NCI-H524 treated with DMSO at 0.1 percent for 48 hours (cell line): ENCODE results near the gene MAPK10.

ENCODE experiments used
- DNase-seq: peaks from one replicate; lab custom pipeline; 2025; lab: John Stamatoyannopoulos, UW

MAPK10 gene

DNA sequence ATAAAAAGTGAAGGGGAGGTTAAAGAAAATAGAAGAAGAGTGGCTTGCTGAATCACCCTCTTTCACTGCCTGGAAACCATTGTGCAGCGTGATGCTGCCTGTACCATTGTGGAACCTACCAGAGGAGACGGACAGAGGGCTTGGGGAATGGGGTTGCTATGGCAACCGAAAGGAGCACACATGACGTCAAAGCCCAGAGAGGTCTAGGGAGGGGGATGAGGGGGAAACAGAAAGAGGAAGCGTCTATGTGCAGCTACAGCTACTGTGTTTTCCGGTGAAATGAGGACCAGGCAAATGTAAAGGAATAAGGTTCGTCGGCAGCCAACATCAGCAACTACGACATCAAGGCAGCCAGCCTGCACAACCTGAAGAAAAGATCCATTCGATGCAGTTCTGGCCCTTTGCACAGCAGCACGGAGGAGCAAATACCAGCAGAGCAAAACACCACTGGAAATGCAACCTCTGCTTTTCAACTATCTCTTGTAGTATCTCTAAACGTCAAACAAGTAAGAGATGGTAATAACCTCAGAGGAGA is at the start of gene MAPK10:
MAPK10 (minus strand) TSS at position 110 of the 535 bp plus-strand sequence.
- peak; percentile 58 for DNase-seq

DNA sequence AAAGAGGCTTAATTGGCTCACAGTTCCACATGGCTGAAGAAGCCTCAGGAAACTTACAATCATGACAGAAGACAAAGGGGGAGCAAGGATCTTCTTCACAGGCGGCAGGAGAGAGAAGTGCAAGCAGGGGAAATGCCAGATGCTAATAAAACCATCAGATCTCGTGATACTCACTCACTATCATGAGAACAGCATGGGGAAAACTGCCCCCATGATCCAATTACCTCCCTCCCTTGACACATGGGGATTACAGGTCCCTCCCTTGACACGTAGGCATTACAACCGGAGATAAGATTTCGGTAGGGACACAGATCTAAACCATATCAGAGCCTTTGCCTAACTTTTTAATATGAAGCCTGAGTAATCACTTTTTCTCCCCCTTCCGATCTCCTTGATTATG is 43.7 kb upstream of the MAPK10 start:
- DNase-seq: peak; percentile 8

DNA sequence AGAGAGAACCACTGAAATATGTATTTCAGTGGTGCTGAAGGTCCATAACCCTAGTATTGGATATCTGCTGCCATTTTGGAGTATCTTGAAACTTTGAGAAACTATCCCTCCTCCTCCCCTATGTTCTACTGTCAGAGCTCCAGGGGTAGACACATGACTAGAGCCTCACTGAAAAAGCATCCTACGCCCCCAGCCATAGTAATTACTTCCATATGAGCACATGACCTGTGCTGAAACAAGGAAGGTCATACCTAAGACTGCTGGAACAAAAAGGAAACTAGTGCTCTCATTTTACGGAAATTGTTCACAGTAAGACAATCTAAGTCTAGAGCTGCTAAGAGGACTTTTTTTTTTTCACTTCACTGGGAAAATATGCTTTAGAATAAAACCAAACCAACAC is 42.0 kb upstream of the MAPK10 start:
- DNase-seq: no peak

DNA sequence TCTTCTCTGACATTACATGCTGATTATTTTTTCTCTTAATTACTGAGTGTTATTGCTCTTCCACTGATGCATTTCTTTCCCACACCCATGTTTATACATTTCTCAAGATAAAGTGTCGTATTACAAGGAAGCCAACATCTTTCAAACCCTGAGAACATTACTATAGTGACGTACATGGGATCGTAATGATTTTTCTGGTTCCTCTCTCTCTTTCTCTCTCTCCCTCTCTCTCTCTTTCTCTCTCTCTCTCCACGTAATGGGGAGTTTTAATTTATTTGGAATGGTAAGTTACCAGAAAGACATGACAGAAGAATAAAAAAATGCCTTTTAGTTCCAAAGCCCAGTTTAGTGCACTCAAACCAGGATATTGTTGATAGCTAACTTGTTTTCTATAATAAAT is 40.4 kb upstream of the MAPK10 start:
- DNase-seq: no peak

DNA sequence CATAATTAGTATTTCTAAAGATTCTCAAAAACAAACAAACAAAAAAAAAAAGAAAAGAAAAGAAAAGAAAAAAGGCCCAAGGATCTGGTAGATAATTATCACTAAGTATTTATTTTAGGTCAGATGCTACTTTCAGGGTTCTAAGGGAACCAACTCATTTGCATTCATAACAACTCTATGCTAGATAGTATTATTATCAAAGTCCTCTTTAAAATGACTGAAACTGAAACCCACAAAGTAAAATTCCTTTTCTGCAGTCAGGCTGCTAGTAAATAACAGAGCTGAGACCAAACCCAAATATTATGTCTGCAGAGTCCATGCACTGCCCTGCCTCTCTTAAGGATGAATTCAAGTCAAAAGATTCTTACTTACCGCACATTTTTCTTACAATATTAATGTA is 38.3 kb upstream of the MAPK10 start:
- DNase-seq: no peak

DNA sequence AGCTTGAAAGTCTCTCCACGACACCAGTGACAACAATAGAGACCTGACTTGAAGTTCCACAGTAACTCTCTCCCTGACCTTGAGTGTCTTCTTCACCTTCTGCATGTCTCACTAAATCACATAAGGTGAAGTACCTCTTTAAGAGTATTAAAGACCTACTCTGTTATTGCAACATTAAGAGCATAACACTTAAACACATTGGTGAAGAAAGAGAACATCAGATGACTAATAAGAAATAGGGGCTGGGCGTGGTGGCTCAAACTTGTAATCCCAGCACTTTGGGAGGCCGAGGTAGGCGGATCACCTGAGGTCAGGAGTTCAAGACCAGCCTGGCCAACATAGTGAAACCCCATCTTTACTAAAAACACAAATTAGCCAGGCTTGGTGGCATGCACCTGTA is 33.9 kb upstream of the MAPK10 start:
- peak; percentile 13 for DNase-seq

DNA sequence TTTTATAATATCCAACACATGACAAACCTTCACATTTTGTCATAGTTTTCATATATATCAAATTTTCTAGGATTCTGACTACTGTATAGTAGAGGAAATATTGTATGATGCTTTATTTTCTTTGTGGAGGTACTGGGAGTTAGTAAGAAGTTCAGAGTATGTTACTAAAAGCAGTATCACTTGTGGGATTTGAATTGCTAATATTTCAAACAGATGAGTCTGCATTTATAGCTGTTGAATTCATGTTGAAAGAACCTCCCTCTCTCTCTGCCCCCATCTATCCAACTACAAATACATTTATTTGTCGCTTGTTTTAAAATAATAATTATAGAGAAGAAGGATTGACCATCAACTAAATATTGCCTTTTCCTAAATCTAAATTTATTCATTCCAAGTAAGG is 29.8 kb upstream of the MAPK10 start:
- DNase-seq: no peak

DNA sequence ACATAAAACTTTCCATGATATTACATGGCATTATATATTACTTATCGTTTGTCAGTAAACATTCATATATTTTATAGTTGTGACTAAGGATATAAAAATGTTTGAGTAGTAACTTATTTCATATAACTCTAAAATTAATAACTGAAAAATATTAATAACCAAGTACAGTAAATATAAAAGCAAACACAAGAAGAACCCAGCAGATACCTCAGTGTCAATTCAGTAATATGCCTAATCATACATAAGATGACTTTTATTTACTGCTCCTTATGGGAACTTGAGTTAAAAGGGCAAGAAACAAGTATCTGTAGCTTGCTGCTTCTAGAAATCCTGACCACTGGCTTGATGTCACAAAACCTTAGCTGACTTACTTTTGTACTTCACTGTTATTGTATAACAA is 28.4 kb upstream of the MAPK10 start:
- DNase-seq: no peak

DNA sequence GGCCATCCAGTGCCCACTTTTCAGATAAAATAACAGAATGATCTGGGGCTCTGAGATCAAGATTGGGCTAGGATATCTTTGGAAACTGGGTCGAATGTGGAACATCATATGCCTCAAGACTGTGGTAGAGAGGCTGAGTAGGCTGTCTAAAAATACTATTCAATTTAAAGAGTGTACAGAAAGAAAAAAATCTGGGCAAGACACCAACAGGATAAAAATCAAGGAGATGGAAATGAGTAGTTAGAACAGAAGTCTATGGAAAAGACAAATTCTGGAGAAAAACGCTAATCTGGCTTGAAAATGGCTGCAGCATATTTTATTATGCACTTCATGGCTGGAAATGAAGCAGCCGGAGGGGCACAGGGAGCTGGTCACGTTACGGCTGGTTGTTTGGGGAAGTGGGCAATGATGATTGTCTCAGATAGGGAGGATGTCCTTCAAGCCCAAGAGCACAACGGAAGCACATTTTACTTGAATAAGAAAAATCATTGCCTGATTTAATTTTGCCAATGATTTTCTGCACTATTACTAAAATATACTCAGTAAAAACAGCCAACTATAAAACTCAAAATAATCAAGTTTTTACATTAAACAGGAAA is 27.1 kb upstream of the MAPK10 start:
- DNase-seq: no peak

DNA sequence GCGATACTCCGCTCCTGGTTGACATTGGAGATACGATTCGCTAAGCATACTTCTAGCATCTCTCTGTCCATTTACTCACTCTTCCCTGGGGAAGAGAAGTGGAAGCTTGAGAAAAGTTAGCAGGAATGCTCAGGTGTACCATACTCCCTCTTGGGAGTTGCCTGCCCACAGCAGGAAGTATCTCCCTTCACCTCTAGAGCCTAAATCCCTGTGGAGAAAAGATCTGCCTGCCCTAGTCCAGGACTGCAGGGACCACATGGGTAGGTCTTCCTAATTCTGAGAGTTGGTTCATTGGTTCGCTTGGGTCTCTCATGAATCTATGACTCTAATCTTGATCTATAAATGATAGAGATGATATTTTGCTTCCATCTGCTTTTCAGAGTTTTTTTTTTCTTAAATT is 26.3 kb upstream of the MAPK10 start:
- no peak for DNase-seq

DNA sequence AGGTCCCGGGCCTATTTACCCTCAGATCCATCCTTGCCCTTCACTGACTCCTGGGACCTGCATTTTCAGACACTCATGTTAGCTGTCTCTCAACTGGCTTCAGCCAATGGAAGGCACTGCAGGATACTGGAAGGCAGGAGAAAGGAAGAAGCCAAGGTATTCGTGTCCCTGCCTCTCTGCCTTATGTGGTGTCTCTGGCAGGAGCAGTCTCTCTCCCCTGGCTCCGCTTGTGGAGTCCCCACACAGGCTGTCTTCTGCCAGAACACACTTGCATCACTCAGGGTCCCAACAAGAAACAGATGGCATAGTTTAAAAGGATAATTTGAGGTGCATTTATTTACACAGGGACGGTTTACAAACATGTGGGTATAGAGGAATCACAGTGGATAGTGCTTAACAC is 21.6 kb upstream of the MAPK10 start:
- no peak for DNase-seq

DNA sequence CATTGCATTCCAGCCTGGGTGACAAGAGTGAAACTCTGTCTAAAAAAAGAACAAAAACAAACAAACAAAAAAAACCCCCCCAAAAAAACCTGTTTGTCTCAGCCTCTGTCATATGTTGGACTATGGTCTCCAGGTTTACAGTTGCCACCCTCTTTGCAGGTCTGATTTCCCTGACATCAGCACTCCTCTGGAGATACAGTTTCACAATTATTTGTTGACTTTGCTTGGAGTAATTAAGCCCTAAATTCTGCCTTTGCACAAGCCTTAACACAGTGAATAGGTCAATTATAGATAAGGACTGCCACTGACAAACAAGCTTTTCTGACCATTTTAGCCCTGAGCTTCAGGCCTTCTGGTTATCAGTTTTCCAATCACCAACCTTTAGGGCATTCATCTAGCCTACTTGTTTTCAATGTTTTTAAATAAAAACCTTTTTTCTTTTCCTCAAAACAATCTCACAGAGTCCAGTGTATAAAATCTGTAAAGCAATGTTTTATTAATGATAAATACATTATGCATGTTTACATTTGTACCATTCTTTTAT is 20.4 kb upstream of the MAPK10 start:
- no peak for DNase-seq

DNA sequence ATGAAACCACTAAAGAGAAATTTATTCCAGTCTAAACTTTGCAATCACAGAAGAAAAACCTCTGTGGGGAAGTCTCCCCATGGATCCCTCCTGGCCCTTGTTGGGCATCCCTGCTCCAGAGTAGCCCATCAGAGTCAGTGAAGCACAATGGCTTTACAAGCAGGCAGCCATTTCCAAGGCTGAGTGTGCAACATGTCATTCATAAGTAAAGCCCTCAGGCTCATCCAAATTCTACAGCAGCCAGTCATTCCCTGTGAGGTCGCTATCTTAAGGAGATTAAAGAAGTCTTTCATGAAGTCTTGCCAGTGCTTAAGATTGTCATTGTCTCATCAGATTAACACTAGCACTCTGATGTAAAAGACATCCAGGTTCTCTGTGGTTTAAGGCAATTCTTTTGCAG is 17.0 kb upstream of the MAPK10 start:
- DNase-seq: no peak

DNA sequence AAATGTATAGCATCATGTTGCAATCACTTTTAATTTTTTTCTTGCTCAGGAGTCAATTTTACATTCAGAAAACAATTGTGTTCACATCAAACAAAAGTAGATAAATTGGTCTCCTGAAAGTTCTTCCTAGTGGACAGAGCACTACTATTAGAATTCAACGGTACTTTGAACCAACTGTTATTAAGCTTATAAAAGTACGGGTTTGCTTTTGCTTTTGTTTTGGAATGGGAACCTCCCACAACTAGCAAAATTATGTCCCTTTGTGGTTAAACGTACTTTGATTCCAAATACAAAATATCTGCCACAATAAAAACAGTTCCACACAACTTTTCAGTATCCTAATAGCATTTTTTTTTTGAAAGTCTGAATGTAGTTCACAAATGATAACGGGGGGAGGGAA is 8.6 kb upstream of the MAPK10 start:
- no peak for DNase-seq

DNA sequence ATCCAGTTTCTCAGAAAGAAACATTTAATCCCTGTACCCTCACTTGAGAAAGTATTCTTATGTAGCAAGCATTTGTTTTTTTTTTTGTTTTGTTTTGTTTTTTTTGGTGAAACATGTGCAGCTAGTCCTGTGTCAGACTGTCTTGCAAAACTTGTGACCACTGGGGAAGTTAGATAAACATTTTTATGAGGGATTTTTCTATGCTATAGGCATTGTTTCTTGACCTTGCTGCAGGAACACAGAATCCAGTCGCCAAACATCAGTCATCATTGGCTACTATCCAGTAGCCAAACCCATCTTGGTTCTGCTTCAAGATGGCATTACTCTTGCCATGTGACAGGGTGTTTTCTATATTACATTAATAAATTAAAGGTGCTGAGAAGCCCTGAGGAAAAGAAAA is 7.7 kb upstream of the MAPK10 start:
- DNase-seq: no peak

DNA sequence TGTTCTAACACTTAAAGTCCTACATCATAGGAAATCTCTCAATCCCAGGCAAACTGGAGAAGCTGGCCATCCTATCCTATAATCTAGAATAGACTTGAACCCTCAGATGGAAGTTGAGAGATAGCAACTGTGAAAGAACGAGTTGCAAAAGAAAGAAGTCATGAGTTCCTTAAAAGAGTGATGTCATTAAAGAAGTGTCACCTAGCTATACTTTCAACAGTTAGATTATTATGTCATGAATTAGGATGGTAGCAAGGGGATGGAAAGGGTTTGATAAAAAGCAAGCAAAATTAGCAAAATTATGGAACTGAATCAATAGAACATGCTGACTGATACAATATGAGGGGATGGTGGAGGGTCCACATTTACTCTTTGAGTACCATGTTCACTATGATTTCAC is 7.1 kb upstream of the MAPK10 start:
- no peak for DNase-seq

DNA sequence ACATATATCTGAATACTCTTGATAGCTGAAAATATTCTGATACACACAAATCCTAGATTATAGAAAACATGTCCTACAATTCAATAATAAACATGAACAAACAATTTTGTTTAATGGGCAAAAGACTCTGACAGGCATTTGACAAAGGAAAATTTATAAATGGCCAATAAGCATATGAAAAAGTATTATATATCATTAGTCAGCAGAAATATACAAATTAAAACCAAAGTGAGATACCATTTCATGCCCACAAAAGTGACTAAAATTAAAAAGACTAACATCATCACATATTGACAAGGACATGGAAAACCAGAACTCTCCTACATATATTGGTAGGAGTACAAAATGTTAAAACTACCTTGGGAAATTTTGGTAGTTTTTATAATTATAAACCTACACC is 2.7 kb upstream of the MAPK10 start:
- no peak for DNase-seq

DNA sequence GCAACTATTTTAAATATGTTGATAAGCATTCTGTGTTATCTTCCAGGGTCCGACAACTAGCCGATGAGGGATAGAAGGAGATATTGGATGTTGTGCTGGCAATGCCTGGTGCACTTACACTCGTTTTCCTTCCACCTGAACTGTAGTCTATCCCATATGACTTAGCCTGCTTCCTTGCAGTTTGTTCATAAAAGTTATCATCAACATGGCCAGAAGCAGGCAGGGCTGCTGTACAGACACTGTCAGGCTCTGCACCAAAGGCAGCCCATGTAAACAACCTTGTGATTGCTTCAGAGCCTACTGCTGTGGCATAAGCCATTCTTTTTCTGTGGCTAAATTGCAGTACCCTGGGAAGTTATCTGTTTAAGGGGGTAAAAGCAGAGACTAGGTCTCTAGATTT is 1.6 kb downstream of the MAPK10 start:
- no peak for DNase-seq

DNA sequence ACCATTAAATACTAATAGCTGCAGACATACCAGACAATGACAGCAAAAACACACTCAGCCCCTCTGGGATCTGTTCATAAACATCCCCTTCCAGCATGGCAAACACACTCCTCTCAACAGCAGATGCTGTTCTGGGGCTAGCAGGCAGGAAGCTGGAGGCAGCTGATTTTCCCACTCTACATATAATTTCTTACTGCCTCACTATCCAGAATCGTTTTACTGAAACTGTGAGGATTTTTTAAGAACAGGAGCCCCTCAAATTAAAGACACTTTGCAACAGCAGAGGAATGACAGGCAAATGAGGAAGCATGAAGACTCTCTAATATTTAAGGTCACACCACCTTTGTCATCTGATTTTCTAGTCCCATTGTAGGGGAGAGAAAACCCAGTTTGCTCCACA is 2.2 kb downstream of the MAPK10 start:
- no peak for DNase-seq

DNA sequence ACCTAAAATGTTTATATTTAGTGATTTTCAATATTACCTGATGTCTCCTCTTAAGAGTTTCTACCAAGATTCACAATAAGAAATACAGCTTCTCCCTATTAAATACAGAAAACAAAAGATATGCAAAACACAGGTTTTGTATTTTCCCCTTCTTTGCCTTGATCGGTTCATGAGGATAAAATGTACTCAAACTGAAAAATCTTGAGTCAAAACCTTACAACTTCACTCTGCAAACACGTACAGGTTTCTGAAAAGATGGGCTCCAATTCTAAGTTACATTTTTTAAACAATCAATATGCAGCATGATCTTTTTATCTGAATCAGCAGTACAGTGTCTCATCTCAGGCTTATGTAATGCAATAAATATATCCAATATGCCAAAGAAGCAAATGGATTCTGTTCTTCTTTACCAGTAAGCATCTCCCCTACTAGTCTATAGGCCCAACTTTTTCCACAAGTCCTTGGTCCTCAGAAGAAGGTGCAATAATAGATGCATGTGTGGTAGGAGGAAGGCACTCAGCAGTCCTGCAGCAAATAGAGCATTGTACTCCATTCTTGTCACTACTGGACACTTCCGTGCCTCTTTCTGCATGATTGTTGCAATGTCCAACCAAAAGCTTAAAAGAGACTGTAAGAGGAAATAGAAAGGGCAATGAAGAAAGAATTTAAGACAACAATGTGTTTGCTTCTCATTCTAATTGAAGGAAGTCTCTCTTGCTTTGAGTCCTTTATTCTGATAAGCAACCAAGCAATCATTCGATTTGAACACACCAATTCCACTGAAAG is 3.2 kb downstream of the MAPK10 start:
- no peak for DNase-seq

DNA sequence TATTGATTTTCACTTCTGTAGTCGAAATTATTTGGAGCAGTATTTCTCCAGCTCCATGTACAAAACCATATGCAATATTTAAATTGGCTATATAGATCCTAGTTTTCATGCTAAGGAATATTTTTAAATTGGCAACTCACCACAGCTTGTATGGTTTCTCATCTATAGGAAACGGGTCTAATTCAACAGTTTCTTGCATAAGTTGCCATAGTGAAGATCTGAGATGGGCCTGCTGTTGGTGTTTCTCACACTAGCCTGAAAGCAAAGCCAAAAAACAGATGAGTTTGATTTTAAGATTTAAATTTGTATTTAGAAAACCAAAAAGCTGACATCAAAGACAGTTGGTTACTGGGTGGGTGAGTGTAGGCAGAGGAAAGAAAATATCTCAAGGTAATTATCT is 5.5 kb downstream of the MAPK10 start:
- DNase-seq: no peak

DNA sequence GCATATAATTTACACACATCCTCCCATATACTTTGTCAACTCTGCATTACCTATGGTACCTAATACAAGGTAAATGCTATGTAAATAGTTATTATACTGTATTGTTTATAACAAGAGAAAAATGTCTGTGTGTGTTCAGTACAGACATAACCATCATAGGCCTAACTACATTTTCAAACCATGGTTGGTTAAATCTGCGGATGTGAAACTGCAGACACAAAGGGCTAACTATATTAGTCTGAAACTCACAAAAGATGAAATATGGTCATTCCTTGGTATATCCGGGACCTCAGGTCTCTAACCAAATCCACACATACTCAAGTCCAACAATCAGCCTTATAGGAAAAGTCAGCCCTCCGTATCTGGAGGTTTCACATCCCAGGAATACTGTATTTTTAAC is 13.5 kb downstream of the MAPK10 start:
- DNase-seq: no peak

DNA sequence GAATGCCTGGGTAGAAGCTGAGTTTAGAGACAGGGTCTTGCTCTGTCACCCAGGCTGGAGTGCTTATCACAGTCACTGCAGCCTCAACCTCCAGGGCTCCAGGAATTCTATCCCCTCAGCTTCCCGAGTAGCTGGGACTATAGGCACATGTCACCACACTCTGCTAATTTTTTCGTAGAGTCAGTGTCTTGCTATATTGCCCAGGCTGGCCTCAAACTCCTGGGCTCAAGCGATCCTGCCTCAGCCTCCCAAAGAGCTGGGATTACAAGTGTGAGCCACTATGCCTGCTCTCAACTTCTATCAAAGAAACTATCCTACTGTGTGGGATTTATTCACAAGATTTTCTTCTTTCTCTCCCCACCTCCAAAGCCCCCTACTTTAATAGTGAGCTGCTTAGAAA is 15.7 kb downstream of the MAPK10 start:
- DNase-seq: no peak

DNA sequence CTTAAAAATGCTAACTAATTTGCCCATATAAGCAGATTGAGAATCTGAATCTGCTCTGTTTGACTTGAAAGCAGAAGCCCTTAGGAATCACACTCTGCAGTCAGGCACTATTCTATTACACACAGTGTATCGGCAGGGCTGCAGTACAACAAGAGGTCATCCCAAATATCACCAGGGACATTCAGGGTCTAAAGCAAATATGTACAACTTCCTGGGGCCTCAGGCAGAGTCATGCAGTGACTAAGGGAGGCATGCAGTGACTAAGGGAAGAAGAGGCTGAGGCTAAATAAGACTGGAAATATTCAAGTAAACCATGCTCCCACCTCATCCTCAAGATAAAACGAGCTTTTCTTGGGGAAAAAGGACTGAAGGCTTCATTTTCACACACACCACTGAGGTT is 20.9 kb downstream of the MAPK10 start:
- DNase-seq: no peak
